HepG2 (cell line): ENCODE measurements around the gene HS6ST2. TPM values are rescaled to one million over a fixed set of nuclear protein-coding genes. Genes with fewer than 3 reads are reported as not detected.

ENCODE experiments used
- ATAC-seq: fragments of 200-7000 bp; cut with Tn5 transposase; 3 replicates; pipeline ENCODE4 v1.9.1; 2020; ENCODE audit warnings: mild to moderate bottlenecking, moderate library complexity
- BruUV-seq: library from RNA; stranded (reverse); fragments of 400-500 nt; replicated peaks from 2 replicates; lab custom pipeline; 2021; lab: Mats Ljungman, UMichigan
- CTCF ChIA-PET: fragments of 300-600 bp; formaldehyde crosslinking; extraction: SDS; loops from one replicate; lab custom pipeline; 2021; ENCODE audit warnings: low total read pairs, inconsistent platforms, low intra/inter-chr PET ratio; lab: Yijun Ruan, JAX
- POLR2A ChIA-PET: fragments of 350-600 bp; sonication (Branson Sonifier 250); formaldehyde crosslinking; loops from one replicate; lab custom pipeline; 2020; ENCODE audit warnings: antibody characterized with exemption, inconsistent platforms; lab: Yijun Ruan, JAX
- DNase-seq: peaks from one replicate; pipeline ENCODE4 v3.0.0-alpha.2; 2015; ENCODE audit warnings: low spot score
- FAIRE-seq: peaks from 3 replicates; lab custom pipeline; 2011; peaks lifted over from hg19 to GRCh38; lab: Jason Lieb, UNC
- H2AFZ ChIP-seq: one replicate; pipeline ENCODE4 v1.6.1; 2011; ENCODE audit warnings: low read length, inconsistent platforms
- H3K27ac ChIP-seq: fragments of 300-600 bp; 3 replicates; pipeline ENCODE4 v1.8.0; 2011; ENCODE audit warnings: mixed run types, mild to moderate bottlenecking, mixed read lengths, low read length, inconsistent platforms; ENCODE audit not compliant: insufficient read depth; ENCODE audit errors: extremely low read length
- H3K27me3 ChIP-seq, 2 experiments: fragments of 200-600 bp in 1 of 2; 2 replicates in 1 of 2; 3 replicates in 1 of 2; pipeline versions ENCODE4 v1.6.0 to v1.8.0; 2011; ENCODE audit warnings: low read length in 2 of 2, mild to moderate bottlenecking in 2 of 2, moderate library complexity in 2 of 2, inconsistent platforms in 1 of 2; ENCODE audit not compliant: insufficient read depth in 2 of 2, control insufficient read depth in 1 of 2
- H3K36me3 ChIP-seq, 2 experiments: fragments of 200-600 bp in 1 of 2; replicated peaks in 1 of 2; 2 replicates in 1 of 2; 3 replicates in 1 of 2; pipeline versions ENCODE4 v1.5.1 to v1.8.0; 2011; ENCODE audit warnings: low read length in 2 of 2, inconsistent platforms in 1 of 2; ENCODE audit not compliant: insufficient read depth in 2 of 2, control insufficient read depth in 1 of 2
- H3K4me1 ChIP-seq: 2 replicates; pipeline ENCODE4 v1.5.1; 2012; ENCODE audit warnings: low read length, inconsistent platforms; ENCODE audit not compliant: insufficient read depth
- H3K4me2 ChIP-seq: 2 replicates; pipeline ENCODE4 v1.6.0; 2011; ENCODE audit warnings: low read depth, low read length, inconsistent platforms
- H3K4me3 ChIP-seq, 3 experiments: fragments of 200-600 bp in 1 of 3; sonication (generic), shearing (Covaris generic) in 1 of 3; replicated peaks in 1 of 3; 2 replicates each; pipeline ENCODE4 v1.5.1; 2011 to 2016; ENCODE audit warnings: low read length in 3 of 3, inconsistent platforms in 2 of 3, low read depth in 2 of 3, mild to moderate bottlenecking in 2 of 3, control low read depth in 1 of 3, mixed read lengths in 1 of 3; ENCODE audit not compliant: insufficient read depth in 1 of 3
- H3K79me2 ChIP-seq: one replicate; pipeline ENCODE4 v1.6.1; 2011; ENCODE audit warnings: low read length, inconsistent platforms; ENCODE audit not compliant: insufficient read depth
- H3K9ac ChIP-seq: 2 replicates; pipeline ENCODE4 v1.6.0; 2011; ENCODE audit warnings: mild to moderate bottlenecking, low read depth, low read length, inconsistent platforms; ENCODE audit not compliant: insufficient read depth
- H3K9me3 ChIP-seq: 2 replicates; pipeline ENCODE4 v1.5.1; 2012; ENCODE audit warnings: mild to moderate bottlenecking, low read length
- H4K20me1 ChIP-seq: 2 replicates; pipeline ENCODE4 v1.6.0; 2011; ENCODE audit warnings: inconsistent platforms, mild to moderate bottlenecking, low read length, moderate library complexity; ENCODE audit not compliant: insufficient read depth
- MEIS1 ChIP-seq: sonication (generic); formaldehyde crosslinking; IDR thresholded peaks from 2 replicates; pipeline ENCODE4 v1.9.0; 2021; ENCODE audit warnings: mild to moderate bottlenecking, missing genetic modification reagents, moderate library complexity, borderline replicate concordance
- MYPOP ChIP-seq: sonication (generic); formaldehyde crosslinking; IDR thresholded peaks from 2 replicates; pipeline ENCODE4 v1.8.1; 2023; ENCODE audit warnings: mild to moderate bottlenecking, moderate library complexity, missing genetic modification reagents
- NR2F2 ChIP-seq: IDR thresholded peaks from 2 replicates; pipeline ENCODE4 v1.6.1; 2012; ENCODE audit warnings: low read depth, inconsistent platforms, borderline replicate concordance
- PHF21A ChIP-seq: sonication (generic); formaldehyde crosslinking; IDR thresholded peaks from 2 replicates; pipeline ENCODE4 v1.5.0; 2020; ENCODE audit warnings: mild to moderate bottlenecking, missing genetic modification reagents
- SALL2 ChIP-seq: sonication (generic); formaldehyde crosslinking; IDR thresholded peaks from 2 replicates; pipeline ENCODE4 v1.8.1; 2023; ENCODE audit warnings: mild to moderate bottlenecking, missing genetic modification reagents, inconsistent platforms
- SIX1 ChIP-seq: sonication (generic); formaldehyde crosslinking; IDR thresholded peaks from 2 replicates; pipeline ENCODE4 v1.4.0; 2020; ENCODE audit warnings: missing genetic modification reagents, borderline replicate concordance
- ZNF224 ChIP-seq: sonication (generic); formaldehyde crosslinking; IDR thresholded peaks from 2 replicates; pipeline ENCODE4 v1.5.0; 2020; ENCODE audit warnings: mild to moderate bottlenecking, missing genetic modification reagents
- ZNF549 ChIP-seq: sonication (generic); formaldehyde crosslinking; IDR thresholded peaks from 2 replicates; pipeline ENCODE4 v1.5.0; 2020; ENCODE audit warnings: missing genetic modification reagents
- ZNF7 ChIP-seq: IDR thresholded peaks from 2 replicates; pipeline ENCODE4 v1.6.1; 2016; ENCODE audit warnings: missing biosample characterization, missing genetic modification reagents
- WGBS: methylation state at CpG from one replicate; pipeline ENCODE4 v1.1.6; 2017; ENCODE audit warnings: low lambda C conversion rate; 5-methylcytosine and 5-hydroxymethylcytosine counted together
- in situ Hi-C: cut with HindIII; loops from 2 replicates; pipeline ENCODE4 v1.10.0; 2017; ENCODE audit warnings: low pct_unique_long_range_greater_than_20kb; ENCODE audit not compliant: extremely low pct_ligation_motif_present
- intact Hi-C: fragments of 100-400 bp; cut with micrococcal nuclease; formaldehyde crosslinking; loops from one replicate; pipeline ENCODE4 v1.10.0; 2022; ENCODE audit not compliant: unreplicated experiment
- polyA plus RNA-seq, 8 experiments: library from polyadenylated mRNA; depleted of rRNA in 3 of 8; stranded (reverse) in 7 of 8; unstranded in 1 of 8; fragments of >200 nt; fragmentation: Illumina TruSeq in 4 of 8; extraction: Trizol in 4 of 8; gene quantifications; 2 replicates each; pipeline versions ENCODE4 v1.2.1 to v1.2.3, GENCODE V29; 2011 to 2016; ENCODE audit warnings: low read depth in 4 of 8, missing spikeins in 1 of 8, mixed read lengths in 1 of 8; ENCODE audit not compliant: insufficient read depth in 1 of 8
- total RNA-seq, 5 experiments: library from RNA; depleted of rRNA; stranded (reverse); fragments of >200 nt; fragmentation: Illumina TruSeq; extraction: Trizol; gene quantifications; 2 replicates each; pipeline ENCODE4 v1.2.3, GENCODE V29; 2016; ENCODE audit warnings: low read depth in 1 of 5
- TF ChIP-seq, protein P1 (sequence below): sonication (generic); formaldehyde crosslinking; IDR thresholded peaks from 2 replicates; pipeline ENCODE4 v1.4.0; 2020; ENCODE audit warnings: missing genetic modification reagents, borderline replicate concordance
- TF ChIP-seq, protein P2 (sequence below): sonication (generic); formaldehyde crosslinking; IDR thresholded peaks from 2 replicates; pipeline ENCODE4 v1.5.1; 2020; ENCODE audit warnings: missing genetic modification reagents, mild to moderate bottlenecking, borderline replicate concordance

Gene HS6ST2
- total and polyA plus RNA-seq, 2 of the 13 experiments (the other 11 are each of a cell fraction or from before 2014, with no cell fraction given) = 0.05 TPM; not detected in 1

DNA sequence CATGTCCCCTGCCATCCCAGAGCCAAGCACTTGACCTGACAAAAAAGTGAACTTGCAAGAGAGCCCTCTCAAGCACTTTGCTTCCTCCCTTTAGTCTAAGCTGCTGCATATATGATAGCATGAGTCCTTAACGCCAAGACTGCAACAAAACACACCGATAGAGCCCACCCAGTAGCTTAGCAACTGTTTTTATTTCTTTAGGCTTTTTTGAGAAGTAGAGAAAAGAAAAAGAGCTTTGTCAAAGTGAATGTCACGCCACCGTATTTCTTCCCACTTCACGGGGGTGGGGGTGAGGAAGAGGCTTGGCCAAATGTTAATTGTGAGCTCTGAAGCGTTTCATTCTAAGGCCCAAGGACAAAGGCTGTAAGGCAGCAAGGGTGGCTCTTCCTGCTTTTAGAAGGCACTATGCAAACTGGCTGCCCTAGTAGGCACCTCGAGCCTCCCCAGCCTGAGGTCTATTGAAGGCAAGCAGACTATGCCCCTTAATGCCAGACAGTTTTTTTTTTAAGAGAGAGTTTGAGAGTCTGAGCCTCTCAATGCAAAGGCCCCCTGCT, 138.6 kb downstream of the HS6ST2 start:
- Histone ChIP-seq H3K79me2 (no peaks in the 10 kb centered on the region), H3K27me3 (no peaks in the 10 kb centered on the region; a peak in 1 of 5 replicates), H3K36me3 (no peaks in the 10 kb centered on the region), H3K4me2 (no peak overlapping the region), H2AFZ (no peak overlapping the region), H3K27ac (no peak overlapping the region), H3K4me1 (no peaks in the 10 kb centered on the region), H3K9me3 (no peaks in the 10 kb centered on the region), H3K9ac (no peak overlapping the region), H4K20me1 (no peaks in the 10 kb centered on the region), H3K4me3 (no peak overlapping the region)
- intact Hi-C loops (no loop called here), in situ Hi-C loops (no loop called here)
- BruUV-seq = no TSS peak
- DNase-seq (no peak), ATAC-seq (no peak), FAIRE-seq (no peak)
- POLR2A ChIA-PET = no interaction called here
- CTCF ChIA-PET = no interaction called here
- 42% methylated on average over 5 of the region's 7 CpGs for WGBS
- no peak for TF ChIP-seq SIX1 (CRISPR knock-in tag)
- TF ChIP-seq, protein P1, sequence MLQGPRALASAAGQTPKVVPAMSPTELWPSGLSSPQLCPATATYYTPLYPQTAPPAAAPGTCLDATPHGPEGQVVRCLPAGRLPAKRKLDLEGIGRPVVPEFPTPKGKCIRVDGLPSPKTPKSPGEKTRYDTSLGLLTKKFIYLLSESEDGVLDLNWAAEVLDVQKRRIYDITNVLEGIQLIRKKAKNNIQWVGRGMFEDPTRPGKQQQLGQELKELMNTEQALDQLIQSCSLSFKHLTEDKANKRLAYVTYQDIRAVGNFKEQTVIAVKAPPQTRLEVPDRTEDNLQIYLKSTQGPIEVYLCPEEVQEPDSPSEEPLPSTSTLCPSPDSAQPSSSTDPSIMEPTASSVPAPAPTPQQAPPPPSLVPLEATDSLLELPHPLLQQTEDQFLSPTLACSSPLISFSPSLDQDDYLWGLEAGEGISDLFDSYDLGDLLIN (CRISPR knock-in tag) = no peak
- no peak for TF ChIP-seq ZNF549 (CRISPR knock-in tag)
- no peak for TF ChIP-seq PHF21A (CRISPR knock-in tag)
- no peak for TF ChIP-seq MEIS1 (CRISPR knock-in tag)
- TF ChIP-seq ZNF224 (CRISPR knock-in tag) = no peak
- no peak for TF ChIP-seq MYPOP (CRISPR knock-in tag)
- TF ChIP-seq, protein P2, sequence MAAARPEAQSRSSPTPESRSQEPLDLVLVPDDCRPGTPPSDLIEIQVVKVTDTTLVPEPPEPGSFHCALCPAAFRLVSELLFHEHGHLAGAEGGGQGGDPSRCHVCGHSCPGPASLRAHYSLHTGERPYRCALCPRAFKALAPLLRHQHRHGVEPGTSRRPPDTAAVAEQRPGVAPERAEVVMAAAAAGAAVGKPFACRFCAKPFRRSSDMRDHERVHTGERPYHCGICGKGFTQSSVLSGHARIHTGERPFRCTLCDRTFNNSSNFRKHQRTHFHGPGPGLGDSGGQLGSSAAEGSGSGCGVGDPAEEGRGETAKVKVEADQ (CRISPR knock-in tag) = no peak
- no peak for TF ChIP-seq SALL2
- TF ChIP-seq NR2F2 = no peak
- TF ChIP-seq ZNF7 (CRISPR knock-in tag) = no peak
